Osteoblast (primary cell): ENCODE measurements around the gene TAS2R10. TPM values are rescaled to one million over a fixed set of nuclear protein-coding genes. Genes with fewer than 3 reads are reported as not detected.

ENCODE experiments used
- DNase-seq: peaks from one replicate; pipeline ENCODE4 v3.0.0; 2011; ENCODE audit warnings: low spot score, mixed read lengths; ENCODE audit not compliant: insufficient read length; ENCODE audit errors: missing footprints
- H2AFZ ChIP-seq: 2 replicates; pipeline ENCODE4 v1.6.0; 2011; ENCODE audit warnings: mild to moderate bottlenecking, low read length
- H3K27ac ChIP-seq: 2 replicates; pipeline ENCODE4 v1.5.1; 2011; ENCODE audit warnings: mild to moderate bottlenecking, low read depth, low read length, moderate library complexity
- H3K27me3 ChIP-seq: 2 replicates; pipeline ENCODE4 v1.6.0; 2012; ENCODE audit warnings: mild to moderate bottlenecking, control low read depth, inconsistent platforms, low read length, moderate library complexity; ENCODE audit not compliant: insufficient read depth
- H3K36me3 ChIP-seq: 2 replicates; pipeline ENCODE4 v1.5.1; 2011; ENCODE audit warnings: mild to moderate bottlenecking, low read length, control low read depth, moderate library complexity; ENCODE audit not compliant: insufficient read depth
- H3K4me1 ChIP-seq: 2 replicates; pipeline ENCODE4 v1.5.1; 2011; ENCODE audit warnings: mild to moderate bottlenecking, low read length, control low read depth, moderate library complexity; ENCODE audit not compliant: insufficient read depth
- H3K4me2 ChIP-seq: 2 replicates; pipeline ENCODE4 v1.6.0; 2011; ENCODE audit warnings: mild to moderate bottlenecking, low read length; ENCODE audit not compliant: insufficient read depth
- H3K4me3 ChIP-seq: fragments of 200-600 bp; sonication (generic); 3 replicates; pipeline ENCODE4 v1.5.1; 2012; ENCODE audit warnings: mild to moderate bottlenecking, low read length, inconsistent platforms; ENCODE audit not compliant: insufficient read depth
- H3K79me2 ChIP-seq: 2 replicates; pipeline ENCODE4 v1.6.0; 2012; ENCODE audit warnings: mild to moderate bottlenecking, low read length, control low read depth, inconsistent platforms; ENCODE audit not compliant: insufficient read depth
- H3K9me3 ChIP-seq: 2 replicates; pipeline ENCODE4 v1.5.1; 2011; ENCODE audit warnings: low read depth, low read length, control low read depth
- H4K20me1 ChIP-seq: 2 replicates; pipeline ENCODE4 v1.6.0; 2012; ENCODE audit warnings: mild to moderate bottlenecking, low read length, control low read depth; ENCODE audit not compliant: insufficient read depth
- total RNA-seq: library from RNA; depleted of rRNA; stranded (reverse); fragments of >200 nt; gene quantifications from 2 replicates; pipeline ENCODE4 v1.2.3, GENCODE V29; 2012
- TF ChIP-seq, protein P1 (sequence below): IDR thresholded peaks from 2 replicates; pipeline ENCODE4 v1.5.1; 2011; ENCODE audit warnings: mild to moderate bottlenecking, low read depth, low read length, moderate library complexity; ENCODE audit errors: extremely low read depth

Gene TAS2R10
- total RNA-seq, 1 donor, result 1.1 TPM

DNA sequence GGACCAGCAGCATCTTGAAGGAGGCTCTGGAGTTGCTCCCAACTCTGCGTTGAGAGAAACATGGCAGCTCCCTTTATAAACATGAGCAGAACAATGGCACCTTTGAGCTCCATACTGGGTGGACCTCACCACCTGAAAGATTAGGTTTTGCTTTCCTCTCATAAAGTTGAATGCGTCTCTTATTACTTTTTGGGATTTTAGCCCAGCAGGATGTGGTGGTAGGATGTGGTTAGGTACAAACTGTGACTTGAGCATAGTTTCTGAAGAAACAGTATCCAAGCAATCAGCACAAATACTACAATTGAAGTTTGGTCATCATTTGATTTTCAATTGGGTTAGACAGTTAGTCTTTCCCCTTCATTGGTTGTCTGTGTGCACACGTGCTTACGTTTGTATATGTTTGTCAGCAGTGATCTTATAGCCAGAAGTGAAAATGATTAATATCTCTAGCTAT is 23.3 kb upstream of the TAS2R10 start, which contains the start of gene PRR4:
Gene PRR4, minus strand, starts transcription at position 51 of the 454 bp plus-strand sequence. Its CDS starts 38 bp downstream, at position 13.
- no peak within 1 kb of the TSS for H3K4me2 ChIP-seq
- peaks cover 8% of the 10 kb centered on the region for H4K20me1 ChIP-seq
- H3K36me3 ChIP-seq, result no peaks in the 10 kb centered on the region
- TF ChIP-seq, protein P1, sequence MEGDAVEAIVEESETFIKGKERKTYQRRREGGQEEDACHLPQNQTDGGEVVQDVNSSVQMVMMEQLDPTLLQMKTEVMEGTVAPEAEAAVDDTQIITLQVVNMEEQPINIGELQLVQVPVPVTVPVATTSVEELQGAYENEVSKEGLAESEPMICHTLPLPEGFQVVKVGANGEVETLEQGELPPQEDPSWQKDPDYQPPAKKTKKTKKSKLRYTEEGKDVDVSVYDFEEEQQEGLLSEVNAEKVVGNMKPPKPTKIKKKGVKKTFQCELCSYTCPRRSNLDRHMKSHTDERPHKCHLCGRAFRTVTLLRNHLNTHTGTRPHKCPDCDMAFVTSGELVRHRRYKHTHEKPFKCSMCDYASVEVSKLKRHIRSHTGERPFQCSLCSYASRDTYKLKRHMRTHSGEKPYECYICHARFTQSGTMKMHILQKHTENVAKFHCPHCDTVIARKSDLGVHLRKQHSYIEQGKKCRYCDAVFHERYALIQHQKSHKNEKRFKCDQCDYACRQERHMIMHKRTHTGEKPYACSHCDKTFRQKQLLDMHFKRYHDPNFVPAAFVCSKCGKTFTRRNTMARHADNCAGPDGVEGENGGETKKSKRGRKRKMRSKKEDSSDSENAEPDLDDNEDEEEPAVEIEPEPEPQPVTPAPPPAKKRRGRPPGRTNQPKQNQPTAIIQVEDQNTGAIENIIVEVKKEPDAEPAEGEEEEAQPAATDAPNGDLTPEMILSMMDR, result no peak
- no peaks in the 10 kb centered on the region for H3K79me2 ChIP-seq
- no peak within 1 kb of the TSS for H3K4me3 ChIP-seq
- H3K27ac ChIP-seq, result no peak within 1 kb of the TSS
- no peak for DNase-seq
- H2AFZ ChIP-seq, result no peak within 1 kb of the TSS
- peaks cover 3% of the 10 kb centered on the region for H3K4me1 ChIP-seq
- no peaks in the 10 kb centered on the region for H3K9me3 ChIP-seq
- no peaks in the 10 kb centered on the region for H3K27me3 ChIP-seq

GRCh38 chr12:10847744-10848143 is 21.6 kb upstream of the TAS2R10 start:
- H3K79me2 ChIP-seq, result no peaks in the 10 kb centered on the region
- no peaks in the 10 kb centered on the region for H3K27me3 ChIP-seq
- H2AFZ ChIP-seq, result no peak overlapping the region
- no peak for DNase-seq
- H3K4me1 ChIP-seq, result peaks cover 3% of the 10 kb centered on the region
- no peaks in the 10 kb centered on the region for H3K36me3 ChIP-seq
- no peak overlapping the region for H3K27ac ChIP-seq
- no peaks in the 10 kb centered on the region for H3K9me3 ChIP-seq
- no peak overlapping the region for H3K4me3 ChIP-seq
- TF ChIP-seq, protein P1, result no peak
- no peak overlapping the region for H3K4me2 ChIP-seq
- H4K20me1 ChIP-seq, result no peaks in the 10 kb centered on the region

GRCh38 chr12:10842862-10843261 is 16.7 kb upstream of the TAS2R10 start:
- no peaks in the 10 kb centered on the region for H3K9me3 ChIP-seq
- no peaks in the 10 kb centered on the region for H3K79me2 ChIP-seq
- H4K20me1 ChIP-seq, result no peaks in the 10 kb centered on the region
- DNase-seq, result no peak
- TF ChIP-seq, protein P1, result no peak
- no peaks in the 10 kb centered on the region for H3K27me3 ChIP-seq
- H3K36me3 ChIP-seq, result no peaks in the 10 kb centered on the region
- H3K4me1 ChIP-seq, result no peaks in the 10 kb centered on the region
- H3K27ac ChIP-seq, result no peak overlapping the region
- H3K4me3 ChIP-seq, result no peak overlapping the region
- H2AFZ ChIP-seq, result no peak overlapping the region
- no peak overlapping the region for H3K4me2 ChIP-seq

DNA sequence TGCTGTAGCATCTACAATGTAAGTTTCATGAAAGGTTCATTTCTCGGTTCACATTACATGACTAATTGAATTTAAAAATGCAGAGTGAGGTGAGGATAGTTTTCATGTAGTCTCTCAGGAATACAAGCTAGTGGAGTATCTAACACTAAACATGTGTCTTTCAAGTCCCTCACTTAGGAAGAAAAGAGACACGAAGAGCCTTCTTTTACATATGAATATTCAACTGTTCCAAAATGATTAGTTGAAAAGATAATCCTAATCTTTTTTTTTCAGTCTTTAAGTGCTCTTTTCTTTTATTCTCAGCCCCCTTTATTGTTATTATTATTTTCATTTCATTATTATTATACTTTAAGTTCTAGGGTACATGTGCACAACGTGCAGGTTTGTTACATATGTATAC is 12.3 kb upstream of the TAS2R10 start:
- Histone ChIP-seq H3K4me1 (no peaks in the 10 kb centered on the region), H3K27me3 (no peaks in the 10 kb centered on the region), H3K4me2 (no peak overlapping the region), H2AFZ (no peak overlapping the region), H3K79me2 (no peaks in the 10 kb centered on the region), H3K9me3 (no peaks in the 10 kb centered on the region), H3K27ac (no peak overlapping the region), H4K20me1 (no peaks in the 10 kb centered on the region), H3K36me3 (no peaks in the 10 kb centered on the region), H3K4me3 (no peak overlapping the region)
- TF ChIP-seq, protein P1, result no peak
- DNase-seq, result no peak
